ACHN (cell line): Measurements from ENCODE around the gene F11R.
A peak's percentile ranks its signal among the peaks of the same experiment; 100 is the strongest.
"Not testable (repeated sequence)": the region's sequence is repeated elsewhere in the genome, so short reads cannot be mapped to it uniquely, and the experiment has no call there.

Experiments used
- DNase-seq: peaks from one replicate; pipeline ENCODE4 v3.0.0-alpha.2; 2015
- in situ Hi-C: cut with HindIII; loops from 2 replicates; pipeline ENCODE4 v1.10.0; 2017; ENCODE audit warnings: low sequenced_read_pairs, low pct_ligation_motif_present, low pct_unique_long_range_greater_than_20kb

Gene F11R

GRCh38 chr1:161020509-161021164 lies at the start of gene F11R:
F11R (minus strand) TSS chr1:161021152; CDS start chr1:161021073, 79 bp downstream.
- peak; percentile 48 for DNase-seq
- in situ Hi-C loops, result no loop called here

- DNase-seq, result no peak
- in situ Hi-C loops, result no loop called here
These were observed 48.8 kb upstream of the F11R start, which contains the start of gene ARHGAP30 for GRCh38 chr1:161069731-161070270. ARHGAP30 (minus strand) TSS chr1:161069891; CDS start chr1:161069624, 267 bp downstream.

GRCh38 chr1:161069241-161069640 lies 48.3 kb upstream of the F11R start:
- in situ Hi-C loops, result no loop called here
- DNase-seq, result no peak

GRCh38 chr1:161068306-161069234 lies 47.6 kb upstream of the F11R start:
- in situ Hi-C loops, result no loop called here

GRCh38 chr1:161066694-161067093 lies 45.7 kb upstream of the F11R start:
- DNase-seq, result no peak
- in situ Hi-C loops, result no loop called here

More at GRCh38 chr1:161068306-161069234, 47.6 kb upstream of the F11R start:
- no peak for DNase-seq

GRCh38 chr1:161065681-161066080 lies 44.7 kb upstream of the F11R start:
- in situ Hi-C loops, DNase-seq: not testable (repeated sequence)

- in situ Hi-C loops, DNase-seq: not testable (repeated sequence)
These were observed 43.0 kb upstream of the F11R start for GRCh38 chr1:161063936-161064335.

- no peak for DNase-seq
- in situ Hi-C loops, result no loop called here
These were observed 40.5 kb upstream of the F11R start for GRCh38 chr1:161061419-161061818.

- in situ Hi-C loops, result no loop called here
- DNase-seq, result no peak
These were observed 38.3 kb upstream of the F11R start for GRCh38 chr1:161059293-161059692.

GRCh38 chr1:161054805-161055204 lies 33.9 kb upstream of the F11R start:
- DNase-seq, result no peak
- in situ Hi-C loops, result no loop called here

GRCh38 chr1:161054232-161054631 lies 33.3 kb upstream of the F11R start:
- in situ Hi-C loops, result no loop called here
- no peak for DNase-seq

GRCh38 chr1:161052899-161053298 lies 31.9 kb upstream of the F11R start:
- in situ Hi-C loops, result no loop called here

GRCh38 chr1:161051219-161051618 lies 30.3 kb upstream of the F11R start:
- no peak for DNase-seq
- in situ Hi-C loops, result no loop called here

More at GRCh38 chr1:161052899-161053298, 31.9 kb upstream of the F11R start:
- DNase-seq, result no peak

- in situ Hi-C loops, result no loop called here
- DNase-seq, result no peak
These were observed 28.2 kb upstream of the F11R start for GRCh38 chr1:161048949-161049722.

- no peak for DNase-seq
- in situ Hi-C loops, result no loop called here
These were observed 26.8 kb upstream of the F11R start for GRCh38 chr1:161047436-161048420.

GRCh38 chr1:161046605-161047228 lies 25.8 kb upstream of the F11R start:
- in situ Hi-C loops, result no loop called here
- DNase-seq, result no peak
